PC-9 (cell line): ENCODE measurements around the gene DNAJB1. TPM values are rescaled to one million over a fixed set of nuclear protein-coding genes. Genes with fewer than 3 reads are reported as not detected.

Source experiments
- BruUV-seq: library from RNA; stranded (reverse); fragments of 400-500 nt; replicated peaks from 2 replicates; lab custom pipeline; 2021; lab: Mats Ljungman, UMichigan
- CTCF ChIA-PET: fragments of 300-600 bp; sonication (Branson Sonifier 250); formaldehyde crosslinking; loops from one replicate; lab custom pipeline; 2022; ENCODE audit warnings: antibody characterized with exemption; lab: Charles Lee
- POLR2A ChIA-PET: fragments of 300-600 bp; sonication (Branson Sonifier 250); formaldehyde crosslinking; loops from one replicate; lab custom pipeline; 2022; ENCODE audit warnings: antibody characterized with exemption; ENCODE audit not compliant: unreplicated experiment; lab: Charles Lee
- DNase-seq, 2 experiments: peaks; one replicate each; pipeline versions ENCODE4 v3.0.0 to v3.0.0-alpha.2; 2015 to 2022; ENCODE audit warnings: mixed read lengths in 1 of 2
- H2AFZ ChIP-seq: fragments of 200-600 bp; sonication (generic); 2 replicates; pipeline ENCODE4 v1.8.1; 2017; ENCODE audit warnings: antibody characterized with exemption
- H3F3A ChIP-seq: fragments of 200-600 bp; sonication (generic); 2 replicates; pipeline ENCODE4 v1.8.1; 2017; ENCODE audit warnings: antibody characterized with exemption, mild to moderate bottlenecking, low read depth; ENCODE audit not compliant: insufficient read depth
- H3K27ac ChIP-seq: fragments of 200-600 bp; sonication (generic); 2 replicates; pipeline ENCODE4 v1.6.1; 2016; ENCODE audit warnings: mixed run types
- H3K27me3 ChIP-seq: fragments of 200-600 bp; sonication (generic); 2 replicates; pipeline ENCODE4 v1.6.1; 2016; ENCODE audit warnings: low read depth, mixed run types; ENCODE audit not compliant: insufficient read depth
- H3K36me3 ChIP-seq: fragments of 200-600 bp; sonication (generic); 2 replicates; pipeline ENCODE4 v1.6.1; 2016; ENCODE audit warnings: low read depth, mixed run types
- H3K4me1 ChIP-seq: fragments of 200-600 bp; sonication (generic); replicated peaks from 2 replicates; pipeline ENCODE4 v1.6.1; 2016; ENCODE audit warnings: mixed run types; ENCODE audit not compliant: insufficient read depth
- H3K4me2 ChIP-seq: fragments of 200-600 bp; sonication (generic); 2 replicates; pipeline ENCODE4 v1.6.1; 2017; ENCODE audit warnings: mixed run types
- H3K4me3 ChIP-seq: fragments of 200-600 bp; sonication (generic); 2 replicates; pipeline ENCODE4 v1.6.1; 2016; ENCODE audit warnings: mixed run types
- H3K79me2 ChIP-seq: fragments of 200-600 bp; sonication (generic); 2 replicates; pipeline ENCODE4 v1.6.1; 2017; ENCODE audit warnings: low read depth, mixed run types
- H3K9me2 ChIP-seq: fragments of 200-600 bp; sonication (generic); 2 replicates; pipeline ENCODE4 v1.8.1; 2017; ENCODE audit warnings: mild to moderate bottlenecking; ENCODE audit not compliant: insufficient read depth
- H3K9me3 ChIP-seq: fragments of 200-600 bp; sonication (generic); 2 replicates; pipeline ENCODE4 v1.8.1; 2016; ENCODE audit warnings: low read depth; ENCODE audit not compliant: insufficient read depth
- H4K20me1 ChIP-seq: fragments of 200-600 bp; sonication (generic); 2 replicates; pipeline ENCODE4 v1.8.1; 2017; ENCODE audit not compliant: insufficient read depth
- CTCF ChIP-seq: fragments of 200-600 bp; sonication (generic); conservative IDR thresholded peaks from 2 replicates; pipeline ENCODE4 v1.6.1; 2017; ENCODE audit warnings: mixed run types, antibody characterized with exemption, mild to moderate bottlenecking, moderate library complexity
- EZH2 ChIP-seq: fragments of 200-600 bp; sonication (generic); IDR thresholded peaks from 2 replicates; pipeline ENCODE4 v1.8.0; 2017; ENCODE audit warnings: antibody characterized with exemption, low read depth
- intact Hi-C: fragments of 100-400 bp; cut with micrococcal nuclease; formaldehyde crosslinking; loops from one replicate; pipeline ENCODE4 v1.10.0; 2022; ENCODE audit not compliant: unreplicated experiment
- total RNA-seq: library from RNA; stranded (reverse); gene quantifications from 2 replicates; pipeline ENCODE4 v1.2.3, GENCODE V29; 2021

Gene DNAJB1
- total RNA-seq, 1 experiment from 2014 or later = 159 TPM

GRCh38 chr19:14515501-14516047 lies 2.6 kb downstream of the DNAJB1 start:
- H3K9me3 ChIP-seq = no peaks in the 10 kb centered on the region
- H3K27me3 ChIP-seq = no peaks in the 10 kb centered on the region
- no TSS peak for BruUV-seq
- no peak for TF ChIP-seq CTCF
- no peak for TF ChIP-seq EZH2
- CTCF ChIA-PET = interaction anchor here (0.6 to 1.1 kb wide), 2 partner anchors 11 to 14 kb away, joined by 10 to 13 read pairs; no protein-coding TSS in a partner anchor
- peaks cover 34% of the 10 kb centered on the region for H4K20me1 ChIP-seq
- peaks cover 55% of the 10 kb centered on the region for H3K4me1 ChIP-seq
- H3K79me2 ChIP-seq = peaks cover 48% of the 10 kb centered on the region
- intact Hi-C loops = loop anchor here (1.0 to 10.0 kb wide), 3 partner anchors 19 to 381 kb away; partner anchors contain the start of genes ASF1B, GIPC1 and PTGER1
- H3K4me2 ChIP-seq = peak overlapping the region; percentile 95
- H2AFZ ChIP-seq = no peak overlapping the region
- H3K36me3 ChIP-seq = peaks cover 34% of the 10 kb centered on the region
- peak overlapping the region; percentile 99 for H3K4me3 ChIP-seq
- peak overlapping the region; percentile 99; the same call in 1 of the 2 replicates for H3K27ac ChIP-seq
- POLR2A ChIA-PET = interaction anchor here (0.6 kb wide), 1 partner anchor 21 kb away, joined by 5 read pairs; no protein-coding TSS in a partner anchor
- H3F3A ChIP-seq = peaks cover 86% of the 10 kb centered on the region
- DNase-seq = no peak
- no peaks in the 10 kb centered on the region for H3K9me2 ChIP-seq

GRCh38 chr19:14514215-14514863 lies 3.9 kb downstream of the DNAJB1 start:
- TF ChIP-seq CTCF (no peak), EZH2 (no peak)
- peaks cover 53% of the 10 kb centered on the region for H3K79me2 ChIP-seq
- peaks cover 34% of the 10 kb centered on the region for H4K20me1 ChIP-seq
- H3F3A ChIP-seq = peaks cover 86% of the 10 kb centered on the region
- no peaks in the 10 kb centered on the region for H3K27me3 ChIP-seq
- H3K36me3 ChIP-seq = peaks cover 34% of the 10 kb centered on the region
- POLR2A ChIA-PET = no interaction called here
- no peak for DNase-seq
- H3K4me3 ChIP-seq = no peak overlapping the region
- intact Hi-C loops = loop anchor here (10.0 kb wide), 1 partner anchor 380 kb away; the partner anchor contains the start of gene ASF1B
- no peaks in the 10 kb centered on the region for H3K9me2 ChIP-seq
- CTCF ChIA-PET = no interaction called here
- no TSS peak for BruUV-seq
- peaks cover 55% of the 10 kb centered on the region for H3K4me1 ChIP-seq
- H2AFZ ChIP-seq = no peak overlapping the region
- H3K9me3 ChIP-seq = no peaks in the 10 kb centered on the region
- H3K27ac ChIP-seq = peak overlapping the region; percentile 99; the same call in 1 of the 2 replicates
- peak overlapping the region; percentile 95 for H3K4me2 ChIP-seq

- no peak for TF ChIP-seq EZH2
- no peak for TF ChIP-seq CTCF
- Histone ChIP-seq H4K20me1 (peaks cover 33% of the 10 kb centered on the region), H3K4me1 (peaks cover 64% of the 10 kb centered on the region), H3K27ac (peak overlapping the region; percentile 99), H3K9me2 (no peaks in the 10 kb centered on the region), H2AFZ (no peak overlapping the region), H3F3A (peaks cover 96% of the 10 kb centered on the region), H3K4me2 (no peak overlapping the region), H3K9me3 (no peaks in the 10 kb centered on the region), H3K79me2 (peaks cover 50% of the 10 kb centered on the region), H3K27me3 (no peaks in the 10 kb centered on the region), H3K4me3 (no peak overlapping the region), H3K36me3 (peaks cover 34% of the 10 kb centered on the region)
- intact Hi-C loops = loop anchor here (10.0 kb wide), 1 partner anchor 378 kb away; the partner anchor contains the start of gene ASF1B
- ChIA-PET CTCF (no interaction called here), POLR2A (interaction anchor here (0.7 kb wide), 1 partner anchor 762 kb away, joined by 36 read pairs; no protein-coding TSS in a partner anchor)
- DNase-seq = no peak
- BruUV-seq = no TSS peak
Measured at GRCh38 chr19:14512406-14512961, 5.7 kb downstream of the DNAJB1 start.
